ENCODE measurements around the gene USP36.

- TF ChIP-seq, protein P1, sequence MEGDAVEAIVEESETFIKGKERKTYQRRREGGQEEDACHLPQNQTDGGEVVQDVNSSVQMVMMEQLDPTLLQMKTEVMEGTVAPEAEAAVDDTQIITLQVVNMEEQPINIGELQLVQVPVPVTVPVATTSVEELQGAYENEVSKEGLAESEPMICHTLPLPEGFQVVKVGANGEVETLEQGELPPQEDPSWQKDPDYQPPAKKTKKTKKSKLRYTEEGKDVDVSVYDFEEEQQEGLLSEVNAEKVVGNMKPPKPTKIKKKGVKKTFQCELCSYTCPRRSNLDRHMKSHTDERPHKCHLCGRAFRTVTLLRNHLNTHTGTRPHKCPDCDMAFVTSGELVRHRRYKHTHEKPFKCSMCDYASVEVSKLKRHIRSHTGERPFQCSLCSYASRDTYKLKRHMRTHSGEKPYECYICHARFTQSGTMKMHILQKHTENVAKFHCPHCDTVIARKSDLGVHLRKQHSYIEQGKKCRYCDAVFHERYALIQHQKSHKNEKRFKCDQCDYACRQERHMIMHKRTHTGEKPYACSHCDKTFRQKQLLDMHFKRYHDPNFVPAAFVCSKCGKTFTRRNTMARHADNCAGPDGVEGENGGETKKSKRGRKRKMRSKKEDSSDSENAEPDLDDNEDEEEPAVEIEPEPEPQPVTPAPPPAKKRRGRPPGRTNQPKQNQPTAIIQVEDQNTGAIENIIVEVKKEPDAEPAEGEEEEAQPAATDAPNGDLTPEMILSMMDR (IDR thresholded peaks at IDR 0.05; ENCODE audit: low read length) = no peak
- no peak for TF ChIP-seq EZH2phosphoT487 (IDR thresholded peaks at IDR 0.05; ENCODE audit: low read length)
These were observed 4.1 kb downstream of the USP36 start for GRCh38 chr17:78836420-78837021.
